OCI-LY1 (cell line): ENCODE results near the gene DPM3.

Experiments used
- CTCF ChIP-seq: fragments of 200-600 bp; sonication (generic), shearing (Covaris generic); IDR thresholded peaks from 2 replicates; pipeline ENCODE4 v1.5.1; 2017; ENCODE audit warnings: mild to moderate bottlenecking, antibody characterized with exemption, low read length, moderate library complexity, mixed read lengths
- EZH2 ChIP-seq: fragments of 200-600 bp; sonication (generic), shearing (Covaris generic); IDR thresholded peaks from 2 replicates; pipeline ENCODE4 v1.8.0; 2017; ENCODE audit warnings: borderline replicate concordance, mixed run types, mild to moderate bottlenecking, antibody characterized with exemption, low read length, moderate library complexity, mixed read lengths

GRCh38 chr1:155110381-155110780, 29.9 kb downstream of the DPM3 start:
- no peak for TF ChIP-seq CTCF
- TF ChIP-seq EZH2 = no peak
